Activated naive CD4-positive, alpha-beta T cell treated with anti-CD3 and anti-CD28 coated beads for 36 hours (primary cell): Measurements from ENCODE around the gene ATL2. TPM values are rescaled to one million over a fixed set of nuclear protein-coding genes. Genes with fewer than 3 reads are reported as not detected.
"Not testable (repeated sequence)": the region's sequence is repeated elsewhere in the genome, so short reads cannot be mapped to it uniquely, and the experiment has no call there.

Experiments used
- CTCF ChIA-PET: fragments of 350-600 bp; sonication (Branson Sonifier 250); formaldehyde crosslinking; loops from one replicate; lab custom pipeline; 2021; ENCODE audit warnings: antibody characterized with exemption; lab: Charles Lee
- DNase-seq: peaks from one replicate; pipeline ENCODE4 v3.0.0-alpha.2; 2020
- H3K27ac Mint-ChIP-seq: one replicate; pipeline ENCODE4 v1.8.0; 2021; ENCODE audit warnings: mild to moderate bottlenecking, mixed read lengths
- H3K27me3 Mint-ChIP-seq: one replicate; pipeline ENCODE4 v1.8.0; 2021; ENCODE audit warnings: low read depth, mixed read lengths
- H3K36me3 Mint-ChIP-seq: one replicate; pipeline ENCODE4 v1.8.0; 2021; ENCODE audit warnings: low read depth, mixed read lengths
- H3K4me1 Mint-ChIP-seq: one replicate; pipeline ENCODE4 v1.8.0; 2021; ENCODE audit warnings: low read depth, mixed read lengths
- H3K4me3 Mint-ChIP-seq: one replicate; pipeline ENCODE4 v1.8.0; 2021; ENCODE audit warnings: mild to moderate bottlenecking, moderate library complexity, mixed read lengths
- H3K9me3 Mint-ChIP-seq: one replicate; pipeline ENCODE4 v1.8.0; 2021; ENCODE audit warnings: mixed read lengths
- intact Hi-C: fragments of 100-400 bp; cut with micrococcal nuclease; formaldehyde crosslinking; loops from one replicate; pipeline ENCODE4 v1.15.1; 2023
- total RNA-seq, 2 experiments: library from RNA; stranded (reverse); gene quantifications; one replicate each; pipeline ENCODE4 v1.2.3, GENCODE V29; 2021

Gene ATL2
- total RNA-seq, 2 experiments from 2014 or later: 54.6 to 55.9 TPM

DNA sequence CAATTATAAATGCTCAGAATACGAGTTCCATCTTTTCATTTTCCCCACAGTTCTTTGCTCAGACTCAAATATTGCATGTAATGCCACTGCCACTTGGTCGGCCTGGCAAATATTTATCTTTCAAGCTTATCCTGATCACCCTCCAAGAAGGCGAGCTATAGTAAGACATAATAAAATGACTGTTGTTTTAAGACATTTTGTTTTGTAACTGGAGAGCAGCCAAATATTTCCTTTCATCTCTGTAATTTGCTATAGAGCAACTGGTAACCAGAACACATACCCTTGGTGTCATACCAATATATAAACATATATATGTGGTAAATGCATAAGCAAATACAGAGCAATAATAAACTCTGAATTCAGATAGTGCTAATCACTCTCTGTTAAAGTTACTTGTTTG is 7.3 kb upstream of the ATL2 start:
- intact Hi-C loops: no loop called here
- no peaks in the 10 kb centered on the region for H3K36me3 Mint-ChIP-seq
- no peaks in the 10 kb centered on the region for H3K9me3 Mint-ChIP-seq
- H3K4me3 Mint-ChIP-seq: no peak overlapping the region
- no peak for DNase-seq
- H3K4me1 Mint-ChIP-seq: peaks cover 26% of the 10 kb centered on the region
- H3K27me3 Mint-ChIP-seq: no peaks in the 10 kb centered on the region
- CTCF ChIA-PET: no interaction called here
- no peak overlapping the region for H3K27ac Mint-ChIP-seq

DNA sequence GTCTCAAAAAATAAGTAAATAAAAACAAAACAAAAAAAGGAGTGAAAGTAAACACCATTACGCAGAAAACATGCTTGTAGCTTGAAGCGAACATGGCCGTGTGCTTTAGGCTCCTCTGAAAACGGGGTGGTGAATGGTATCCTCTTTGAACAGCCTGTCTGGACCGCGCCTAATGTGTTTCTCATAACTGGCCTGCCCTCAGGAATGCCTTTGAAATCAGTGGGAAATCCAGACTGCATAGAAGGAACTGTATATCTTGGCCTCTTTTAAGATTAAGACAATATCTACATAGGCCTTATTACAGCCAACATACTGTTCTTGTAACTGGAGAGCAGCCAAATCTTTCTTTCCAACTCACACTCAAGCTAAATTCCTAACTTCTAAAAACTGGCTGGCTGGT is 6.7 kb upstream of the ATL2 start:
- CTCF ChIA-PET, H3K27me3 Mint-ChIP-seq, H3K9me3 Mint-ChIP-seq, intact Hi-C loops, DNase-seq, H3K36me3 Mint-ChIP-seq, H3K27ac Mint-ChIP-seq, H3K4me3 Mint-ChIP-seq: not testable (repeated sequence)
- H3K4me1 Mint-ChIP-seq: peaks cover 24% of the 10 kb centered on the region

DNA sequence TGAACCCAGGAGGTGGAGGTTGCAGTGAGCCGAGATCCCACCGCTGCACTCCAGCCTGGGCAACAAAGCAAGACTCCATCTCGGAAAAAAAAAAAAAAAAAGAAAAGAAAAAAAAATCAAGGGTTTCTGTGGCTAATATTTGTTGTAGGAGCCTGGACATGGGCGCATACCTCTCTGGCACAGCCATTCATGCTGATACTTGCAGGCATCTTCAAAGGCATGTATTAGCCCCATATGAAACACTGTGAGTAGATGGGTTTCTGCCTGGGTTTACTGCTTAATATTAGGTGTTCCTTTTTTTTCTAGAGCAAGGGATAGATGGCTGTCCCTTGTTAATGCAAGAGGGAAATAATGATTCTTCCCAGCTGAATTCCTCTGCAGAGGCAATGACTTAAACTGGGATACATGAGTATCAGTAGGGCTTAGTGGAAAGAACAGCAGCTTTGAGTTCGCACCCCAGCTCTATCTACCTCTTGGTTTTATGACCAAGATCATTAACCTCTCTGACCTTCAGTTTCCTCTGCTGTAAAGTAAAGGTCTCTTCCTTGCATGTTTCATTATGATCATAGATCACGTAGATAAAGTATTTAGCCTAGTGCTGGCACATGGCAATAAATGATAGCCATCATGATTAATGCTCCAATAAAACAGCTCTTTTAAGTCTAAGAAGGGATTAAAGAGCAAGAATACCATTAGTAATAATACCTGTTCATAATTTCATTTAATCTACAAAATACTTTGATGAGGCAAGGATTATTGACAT is 4.5 kb upstream of the ATL2 start:
- Mint-ChIP-seq H3K9me3 (no peaks in the 10 kb centered on the region), H3K4me1 (peaks cover 22% of the 10 kb centered on the region), H3K27ac (no peak overlapping the region), H3K4me3 (no peak overlapping the region), H3K36me3 (no peaks in the 10 kb centered on the region), H3K27me3 (no peaks in the 10 kb centered on the region)
- CTCF ChIA-PET: interaction anchor here (1.5 kb wide), 1 partner anchor 66 kb away, joined by 4 read pairs; no protein-coding TSS in a partner anchor
- no peak for DNase-seq
- intact Hi-C loops: no loop called here

DNA sequence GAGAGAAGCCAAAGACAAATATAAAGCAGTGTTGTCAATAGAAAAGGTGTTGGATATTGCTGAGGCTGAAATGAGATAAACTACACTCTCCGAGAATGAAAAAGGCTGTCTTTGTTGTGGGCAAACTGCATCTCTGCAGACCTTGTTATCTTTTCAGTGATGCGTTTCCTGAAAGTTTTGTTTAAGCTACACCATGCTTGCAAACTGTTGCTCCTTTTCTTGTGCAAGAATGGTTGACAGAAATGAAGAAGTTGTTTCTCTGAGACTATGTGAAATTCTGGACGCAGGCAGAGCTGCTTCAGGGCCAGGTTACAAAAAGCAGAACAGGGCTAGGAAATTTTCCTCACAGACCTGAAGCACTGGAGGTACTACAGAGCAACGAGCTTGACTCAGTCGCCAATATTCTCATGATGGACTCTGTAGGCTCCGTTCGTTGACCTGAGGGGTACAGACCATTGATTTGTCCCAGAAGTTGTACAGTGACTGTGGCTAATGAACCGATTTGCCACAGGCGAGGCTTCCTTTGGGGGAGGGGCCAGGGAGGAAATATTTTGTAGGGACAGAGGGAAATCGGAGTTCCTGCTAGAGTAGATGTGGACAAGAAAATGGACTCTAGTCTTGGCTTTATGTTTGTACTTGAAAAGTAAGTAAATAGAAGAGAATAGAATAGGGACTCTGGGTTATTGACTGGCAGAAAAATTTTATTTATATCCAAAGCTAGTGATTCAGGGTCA is 3.5 kb upstream of the ATL2 start:
- Mint-ChIP-seq H3K4me3 (no peak overlapping the region), H3K27me3 (no peaks in the 10 kb centered on the region), H3K27ac (no peak overlapping the region), H3K4me1 (peaks cover 27% of the 10 kb centered on the region), H3K9me3 (no peaks in the 10 kb centered on the region), H3K36me3 (no peaks in the 10 kb centered on the region)
- no peak for DNase-seq
- intact Hi-C loops: no loop called here
- CTCF ChIA-PET: interaction anchor here (1.1 to 1.5 kb wide), 4 partner anchors 63 to 127 kb away, joined by 3 to 4 read pairs (median 4); no protein-coding TSS in a partner anchor

DNA sequence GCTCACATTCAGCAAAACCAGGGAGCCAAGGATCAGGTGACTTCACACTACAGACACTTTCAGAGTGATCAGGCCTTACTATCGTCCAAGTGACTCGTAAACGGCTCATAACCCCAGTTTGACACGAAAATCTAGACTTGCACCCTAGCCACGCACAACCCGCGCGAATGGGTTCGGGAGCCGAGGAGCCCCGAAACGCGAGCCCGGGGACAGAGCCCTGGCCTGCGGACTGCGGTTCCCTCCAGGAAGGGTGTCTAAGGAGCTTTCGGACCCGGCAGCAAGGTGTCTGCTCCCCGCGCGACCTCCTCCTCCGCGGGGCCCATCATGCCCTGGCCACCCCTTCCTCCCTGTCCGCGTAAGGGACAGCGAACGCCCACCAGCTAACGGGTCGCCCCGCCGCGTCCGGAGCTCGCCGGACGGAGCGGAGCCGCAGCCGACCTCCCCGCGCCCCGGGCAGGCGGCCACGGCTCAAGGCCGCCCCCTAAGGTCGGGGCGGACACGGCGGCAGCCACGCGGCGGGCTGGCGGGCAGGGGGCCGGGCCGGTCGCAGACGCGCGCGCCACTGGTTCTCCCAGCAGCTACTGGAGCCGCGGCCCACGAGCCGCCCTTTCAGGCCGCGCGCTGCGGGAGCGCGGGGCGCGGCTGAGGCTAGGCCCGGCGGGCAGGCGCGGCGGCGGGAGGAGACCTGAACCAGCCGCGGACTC is 575 bp downstream of the ATL2 start:
- Mint-ChIP-seq H3K36me3 (no peaks in the 10 kb centered on the region), H3K4me3 (peak overlapping the region; percentile 90), H3K9me3 (no peaks in the 10 kb centered on the region), H3K27me3 (no peaks in the 10 kb centered on the region), H3K27ac (peak overlapping the region; percentile 77), H3K4me1 (peaks cover 57% of the 10 kb centered on the region)
- CTCF ChIA-PET: interaction anchor here (0.9 to 4.3 kb wide), 9 partner anchors 10 to 357 kb away, joined by 3 to 23 read pairs (median 4); no protein-coding TSS in a partner anchor
- intact Hi-C loops: loop anchor here (1.0 to 10.0 kb wide), 12 partner anchors 61 to 1058 kb away; partner anchors contain the start of genes CYP1B1, DHX57, GEMIN6 and HNRNPLL
- DNase-seq: peak; percentile 44

DNA sequence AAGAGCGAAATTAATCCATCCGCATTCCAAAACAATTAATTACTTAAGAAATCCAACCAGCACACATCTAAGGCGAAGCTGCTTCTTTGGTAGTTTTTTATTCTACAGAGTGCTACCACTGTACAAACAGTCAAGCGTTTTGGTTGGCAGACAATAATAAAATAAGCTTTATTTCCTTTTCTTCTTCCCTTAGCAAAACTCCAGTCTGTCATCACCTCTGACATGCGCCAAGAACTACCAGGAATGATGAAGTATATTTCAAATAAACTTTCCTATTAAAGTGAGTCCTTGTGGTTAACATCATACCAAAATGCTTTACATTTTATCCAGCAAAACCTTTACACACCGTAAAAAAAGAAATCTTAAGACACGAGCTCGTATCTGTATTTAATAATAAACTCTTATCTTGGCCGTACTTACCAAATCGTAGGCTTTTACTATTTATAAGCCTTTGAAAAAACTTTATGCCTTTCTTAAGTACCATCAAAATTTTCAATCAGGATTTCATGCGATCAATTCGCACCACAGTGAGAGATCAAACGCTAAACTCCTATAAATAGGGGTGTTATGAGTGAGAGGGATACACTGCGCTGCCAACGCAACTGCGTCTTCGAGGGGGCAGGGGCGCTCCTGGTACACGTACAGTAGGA is 1.3 kb downstream of the ATL2 start:
- peaks cover 59% of the 10 kb centered on the region for H3K4me1 Mint-ChIP-seq
- H3K36me3 Mint-ChIP-seq: no peaks in the 10 kb centered on the region
- peak overlapping the region; percentile 77 for H3K27ac Mint-ChIP-seq
- intact Hi-C loops: loop anchor here (1.0 to 10.0 kb wide), 6 partner anchors 132 to 1059 kb away; partner anchors contain the start of genes CYP1B1, DHX57, HNRNPLL and MAP4K3
- no peaks in the 10 kb centered on the region for H3K9me3 Mint-ChIP-seq
- CTCF ChIA-PET: interaction anchor here (0.9 to 4.3 kb wide), 9 partner anchors 9 to 358 kb away, joined by 3 to 23 read pairs (median 4); no protein-coding TSS in a partner anchor
- no peaks in the 10 kb centered on the region for H3K27me3 Mint-ChIP-seq
- peak overlapping the region; percentile 90 for H3K4me3 Mint-ChIP-seq
- peak; percentile 72 for DNase-seq

DNA sequence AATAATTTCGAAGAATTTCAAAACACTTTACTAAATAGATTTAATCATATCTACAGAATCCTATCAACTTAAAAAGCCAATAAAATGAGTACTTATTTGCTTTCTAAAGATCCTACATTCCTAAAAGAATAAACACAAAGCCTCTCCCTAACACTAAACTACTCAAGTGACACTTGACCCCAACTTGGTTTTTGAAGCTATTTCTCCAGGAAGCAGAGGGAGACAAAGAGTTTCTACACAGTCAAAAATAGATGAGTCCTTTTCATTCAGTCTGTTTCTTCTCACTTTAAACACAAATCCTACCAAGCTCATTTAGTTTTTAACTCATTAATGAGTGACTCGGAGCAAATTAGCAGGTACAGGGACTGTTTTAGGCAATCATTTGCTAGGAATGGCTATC is 2.1 kb downstream of the ATL2 start:
- intact Hi-C loops: loop anchor here (10.0 kb wide), 1 partner anchor 1060 kb away; the partner anchor contains the start of gene MAP4K3
- peaks cover 50% of the 10 kb centered on the region for H3K4me1 Mint-ChIP-seq
- H3K27me3 Mint-ChIP-seq: no peaks in the 10 kb centered on the region
- H3K9me3 Mint-ChIP-seq: no peaks in the 10 kb centered on the region
- no peak overlapping the region for H3K27ac Mint-ChIP-seq
- H3K36me3 Mint-ChIP-seq: no peaks in the 10 kb centered on the region
- peak overlapping the region; percentile 90 for H3K4me3 Mint-ChIP-seq
- CTCF ChIA-PET: interaction anchor here (1.2 to 4.3 kb wide), 5 partner anchors 13 to 133 kb away, joined by 3 to 23 read pairs (median 4); no protein-coding TSS in a partner anchor
- no peak for DNase-seq

DNA sequence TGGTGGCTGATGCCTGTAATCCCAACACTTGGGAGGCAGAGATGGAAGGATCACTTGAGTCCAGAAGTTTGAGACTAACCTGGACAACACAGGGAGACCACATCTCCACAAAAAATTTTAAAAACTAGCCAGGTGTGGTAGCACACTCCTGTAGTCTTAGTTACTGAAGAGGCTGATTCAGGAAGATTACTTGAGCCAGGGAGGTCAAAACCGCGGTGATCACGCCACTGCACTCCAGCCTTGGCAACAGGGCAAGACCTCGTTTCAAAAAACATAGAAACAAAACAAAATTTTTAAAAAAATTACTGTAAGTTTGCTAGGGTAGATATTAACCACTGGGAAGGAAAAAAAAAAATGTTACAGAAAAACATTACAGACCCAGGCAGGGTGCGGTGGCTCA is 5.8 kb downstream of the ATL2 start:
- Mint-ChIP-seq H3K27ac (no peak overlapping the region), H3K36me3 (peaks cover 1% of the 10 kb centered on the region), H3K4me1 (peaks cover 42% of the 10 kb centered on the region), H3K27me3 (no peaks in the 10 kb centered on the region), H3K9me3 (no peaks in the 10 kb centered on the region), H3K4me3 (no peak overlapping the region)
- intact Hi-C loops: loop anchor here (10.0 kb wide), 1 partner anchor 1064 kb away; the partner anchor contains the start of gene MAP4K3
- DNase-seq: no peak
- CTCF ChIA-PET: no interaction called here

DNA sequence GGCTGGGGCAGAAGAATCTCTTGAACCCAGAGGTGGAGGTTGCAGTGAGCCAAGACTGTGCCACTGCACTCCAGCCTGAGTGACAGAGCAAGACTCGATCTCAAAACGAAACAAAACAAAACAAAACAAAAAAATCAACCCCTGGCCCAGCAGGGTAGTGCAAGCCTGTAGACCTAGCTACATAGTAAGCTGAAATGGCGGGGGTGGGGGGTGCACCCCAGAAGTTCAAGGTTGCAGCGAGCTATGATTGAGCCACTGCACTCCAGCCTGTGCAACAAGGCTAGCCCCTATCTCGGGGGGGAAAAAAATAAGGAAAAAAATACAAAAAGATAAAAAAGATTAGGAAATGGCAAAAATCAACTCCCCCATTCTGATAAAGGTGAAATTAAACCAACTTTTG is 6.4 kb downstream of the ATL2 start:
- H3K27me3 Mint-ChIP-seq: no peaks in the 10 kb centered on the region
- CTCF ChIA-PET: no interaction called here
- H3K36me3 Mint-ChIP-seq: peaks cover 1% of the 10 kb centered on the region

DNA sequence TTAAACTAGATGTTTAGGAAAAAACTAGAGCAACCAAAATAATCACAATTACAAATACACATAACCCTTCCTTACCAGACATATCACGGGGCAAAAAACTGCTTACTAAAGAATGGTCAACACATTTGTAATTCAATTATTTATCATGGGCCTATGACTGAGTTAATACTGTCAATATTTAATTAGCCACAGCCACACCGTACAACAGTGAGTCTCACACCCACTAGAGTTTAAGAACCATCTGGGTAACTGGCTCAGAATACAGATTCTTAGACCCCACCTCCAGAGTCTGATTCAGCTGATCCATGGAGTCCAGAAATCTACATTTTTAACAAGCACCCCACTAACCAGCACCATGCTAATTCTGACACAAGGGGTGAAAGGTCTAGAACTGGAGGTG is 14.8 kb downstream of the ATL2 start:
- no peak overlapping the region for H3K27ac Mint-ChIP-seq
- H3K36me3 Mint-ChIP-seq: peaks cover 9% of the 10 kb centered on the region
- no peaks in the 10 kb centered on the region for H3K9me3 Mint-ChIP-seq
- intact Hi-C loops: no loop called here
- H3K27me3 Mint-ChIP-seq: no peaks in the 10 kb centered on the region
- no peak overlapping the region for H3K4me3 Mint-ChIP-seq
- no peak for DNase-seq
- CTCF ChIA-PET: interaction anchor here (0.7 to 1.5 kb wide), 5 partner anchors 10 to 132 kb away, joined by 3 to 5 read pairs (median 3); no protein-coding TSS in a partner anchor
- H3K4me1 Mint-ChIP-seq: peaks cover 40% of the 10 kb centered on the region

More for the DNA sequence above, 6.4 kb downstream of the ATL2 start:
- no peak for DNase-seq
- Mint-ChIP-seq H3K27ac (no peak overlapping the region), H3K9me3 (no peaks in the 10 kb centered on the region), H3K4me1 (peaks cover 44% of the 10 kb centered on the region), H3K4me3 (no peak overlapping the region)
- intact Hi-C loops: loop anchor here (10.0 kb wide), 1 partner anchor 1064 kb away; the partner anchor contains the start of gene MAP4K3

DNA sequence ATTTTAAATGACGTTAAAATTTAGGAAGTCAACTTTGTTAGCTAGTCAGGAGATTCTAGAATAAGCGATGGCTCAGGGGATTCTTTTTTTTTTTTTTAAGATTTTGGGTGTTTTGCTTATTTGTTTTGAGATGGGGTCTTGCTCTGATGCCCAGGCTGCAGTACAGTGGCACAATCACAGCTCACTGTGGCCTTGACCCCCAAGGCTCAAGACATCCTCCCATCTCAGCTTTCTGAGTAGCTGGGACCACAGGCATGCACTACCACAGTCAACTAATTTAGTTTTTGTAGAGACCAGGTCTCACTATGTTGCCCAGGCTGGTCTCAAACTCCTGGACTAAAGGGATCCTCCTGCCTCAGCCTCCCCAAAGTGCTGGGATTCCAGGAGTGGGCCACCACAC is 16.9 kb downstream of the ATL2 start:
- DNase-seq: no peak
- Mint-ChIP-seq H3K36me3 (peaks cover 10% of the 10 kb centered on the region), H3K4me1 (peaks cover 27% of the 10 kb centered on the region), H3K9me3 (no peaks in the 10 kb centered on the region), H3K27me3 (no peaks in the 10 kb centered on the region), H3K4me3 (no peak overlapping the region), H3K27ac (no peak overlapping the region)
- CTCF ChIA-PET: no interaction called here
- intact Hi-C loops: no loop called here
